Hepatocyte (in vitro differentiated cells): ENCODE results near the gene LDHAL6A.

Source experiments
- CTCF ChIP-seq: fragments of 200-600 bp; sonication (generic); IDR thresholded peaks from 2 replicates; pipeline ENCODE4 v1.5.1; 2016; ENCODE audit warnings: antibody characterized with exemption, mild to moderate bottlenecking; ENCODE audit not compliant: poor library complexity
- EZH2 ChIP-seq: fragments of 200-600 bp; sonication (generic); IDR thresholded peaks from 2 replicates; pipeline ENCODE4 v1.6.1; 2016; ENCODE audit warnings: antibody characterized with exemption, mild to moderate bottlenecking, borderline replicate concordance
- EZH2phosphoT487 ChIP-seq: fragments of 200-600 bp; sonication (generic); IDR thresholded peaks from one replicate; pipeline ENCODE4 v1.6.1; 2018; ENCODE audit warnings: antibody characterized with exemption, mild to moderate bottlenecking, low read depth, moderate library complexity; ENCODE audit not compliant: unreplicated experiment, severe bottlenecking

DNA sequence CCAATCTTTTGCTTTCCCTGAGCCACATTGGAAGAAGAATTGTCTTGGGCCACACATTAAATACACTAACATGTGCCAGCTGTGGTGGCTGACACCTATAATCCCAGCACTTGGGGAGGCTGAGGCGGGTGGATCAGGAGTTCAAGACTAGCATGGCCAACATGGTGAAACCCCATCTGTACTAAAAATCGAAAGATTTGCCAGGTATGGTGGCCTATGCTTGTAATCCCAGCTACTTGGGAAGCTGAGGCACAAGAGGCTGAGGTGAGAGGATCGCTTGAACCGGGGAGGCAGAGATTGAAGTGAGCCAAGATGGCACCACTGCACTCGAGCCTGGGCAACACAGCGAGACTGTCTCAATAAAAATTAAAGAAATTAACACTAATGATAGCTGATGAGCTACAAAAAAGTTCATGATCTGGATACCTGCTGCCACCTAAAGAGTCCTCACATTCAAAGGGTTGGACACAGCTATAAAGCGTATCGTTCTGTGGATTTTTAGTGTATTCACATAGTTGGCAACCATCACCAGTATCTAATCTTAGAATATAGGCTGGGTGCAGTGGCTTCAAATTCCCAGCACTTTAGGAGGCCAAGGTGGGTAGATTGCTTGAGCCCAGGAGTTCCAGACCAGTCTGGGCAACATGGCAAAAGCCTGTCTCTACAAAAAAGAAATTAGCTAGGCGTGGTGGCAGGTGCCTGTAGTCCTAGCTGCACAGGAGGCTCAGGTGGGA is 46.9 kb upstream of the LDHAL6A start:
- TF ChIP-seq EZH2 = no peak
- no peak for TF ChIP-seq CTCF
- no peak for TF ChIP-seq EZH2phosphoT487
